Calu3 (cell line): ENCODE results near the gene LBP. TPM values are rescaled to one million over a fixed set of nuclear protein-coding genes. Genes with fewer than 3 reads are reported as not detected.

Experiments
- BruUV-seq: library from RNA; stranded (reverse); fragments of 400-500 nt; replicated peaks from 2 replicates; lab custom pipeline; 2021; lab: Mats Ljungman, UMichigan
- CTCF ChIA-PET: fragments of 300-600 bp; sonication (Branson Sonifier 250); formaldehyde crosslinking; loops from one replicate; lab custom pipeline; 2022; ENCODE audit warnings: antibody characterized with exemption; lab: Charles Lee
- DNase-seq: peaks from one replicate; pipeline ENCODE4 v3.0.0; 2022
- H3K27ac Mint-ChIP-seq: one replicate; pipeline ENCODE4 v1.8.0; 2022; ENCODE audit warnings: mixed read lengths; ENCODE audit not compliant: unreplicated experiment
- H3K27me3 Mint-ChIP-seq: one replicate; pipeline ENCODE4 v1.8.0; 2022; ENCODE audit warnings: mixed read lengths; ENCODE audit not compliant: unreplicated experiment
- H3K36me3 Mint-ChIP-seq: one replicate; pipeline ENCODE4 v1.8.0; 2022; ENCODE audit warnings: mild to moderate bottlenecking, moderate library complexity, mixed read lengths; ENCODE audit not compliant: insufficient read depth, unreplicated experiment
- H3K4me1 Mint-ChIP-seq: one replicate; pipeline ENCODE4 v1.8.0; 2022; ENCODE audit warnings: mild to moderate bottlenecking, low read depth, mixed read lengths; ENCODE audit not compliant: unreplicated experiment
- H3K4me3 Mint-ChIP-seq: one replicate; pipeline ENCODE4 v1.8.0; 2022; ENCODE audit warnings: mild to moderate bottlenecking, low read depth, moderate library complexity, mixed read lengths; ENCODE audit not compliant: unreplicated experiment
- H3K9me3 Mint-ChIP-seq: one replicate; pipeline ENCODE4 v1.8.0; 2022; ENCODE audit warnings: low read depth, mixed read lengths; ENCODE audit not compliant: unreplicated experiment
- CTCF ChIP-seq: fragments of 200-600 bp; IDR thresholded peaks from one replicate; pipeline ENCODE4 v1.8.0; 2022; ENCODE audit warnings: antibody characterized with exemption; ENCODE audit not compliant: unreplicated experiment
- intact Hi-C: fragments of 100-400 bp; cut with micrococcal nuclease; formaldehyde crosslinking; loops from one replicate; pipeline ENCODE4 v1.10.0; 2022; ENCODE audit not compliant: unreplicated experiment
- total RNA-seq: library from RNA; stranded (reverse); gene quantifications from 2 replicates; pipeline ENCODE4 v1.2.3, GENCODE V29; 2022

The LBP gene
- total RNA-seq, 1 experiment from 2014 or later, result not detected

- intact Hi-C loops, result no loop called here
- CTCF ChIA-PET, result interaction anchor here (1.4 kb wide), 1 partner anchor 68 kb away, joined by 4 read pairs; no protein-coding TSS in a partner anchor
- Mint-ChIP-seq H3K36me3 (peaks cover 12% of the 10 kb centered on the region), H3K27me3 (peaks cover 46% of the 10 kb centered on the region), H3K4me1 (peaks cover 17% of the 10 kb centered on the region), H3K4me3 (no peak overlapping the region), H3K27ac (no peak overlapping the region), H3K9me3 (peaks cover 4% of the 10 kb centered on the region)
- no TSS peak for BruUV-seq
- no peak for TF ChIP-seq CTCF
- DNase-seq, result no peak
These were observed 5.6 kb upstream of the LBP start for GRCh38 chr20:38340693-38341092.

- BruUV-seq, result no TSS peak
- no peak for DNase-seq
- Mint-ChIP-seq H3K36me3 (peaks cover 12% of the 10 kb centered on the region), H3K4me3 (no peak overlapping the region), H3K27me3 (peaks cover 33% of the 10 kb centered on the region), H3K4me1 (peaks cover 18% of the 10 kb centered on the region), H3K9me3 (peaks cover 4% of the 10 kb centered on the region), H3K27ac (no peak overlapping the region)
- CTCF ChIA-PET, result no interaction called here
- TF ChIP-seq CTCF, result no peak
- intact Hi-C loops, result no loop called here
These were observed 4.1 kb upstream of the LBP start for GRCh38 chr20:38342216-38342615.

GRCh38 chr20:38342713-38343310, 3.5 kb upstream of the LBP start:
- peaks cover 18% of the 10 kb centered on the region for H3K4me1 Mint-ChIP-seq
- peak overlapping the region; percentile 63 for H3K4me3 Mint-ChIP-seq
- no peak for DNase-seq
- H3K36me3 Mint-ChIP-seq, result peaks cover 12% of the 10 kb centered on the region
- CTCF ChIA-PET, result no interaction called here
- H3K27ac Mint-ChIP-seq, result no peak overlapping the region
- no TSS peak for BruUV-seq
- H3K9me3 Mint-ChIP-seq, result peaks cover 3% of the 10 kb centered on the region
- H3K27me3 Mint-ChIP-seq, result peaks cover 33% of the 10 kb centered on the region
- TF ChIP-seq CTCF, result no peak
- intact Hi-C loops, result no loop called here

- Mint-ChIP-seq H3K27me3 (peaks cover 32% of the 10 kb centered on the region), H3K4me3 (peak overlapping the region; percentile 63), H3K36me3 (peaks cover 12% of the 10 kb centered on the region), H3K27ac (no peak overlapping the region), H3K4me1 (peaks cover 18% of the 10 kb centered on the region), H3K9me3 (no peaks in the 10 kb centered on the region)
- CTCF ChIA-PET, result no interaction called here
- no peak for TF ChIP-seq CTCF
- BruUV-seq, result no TSS peak
- intact Hi-C loops, result no loop called here
- peak; percentile 64 for DNase-seq
These were observed 2.8 kb upstream of the LBP start for GRCh38 chr20:38343311-38344106.
